ENCODE results near the gene TIPARP.

- TF ChIP-seq FOXA1 (IDR thresholded peaks at IDR 0.05) (no peak), TAF1 (conservative IDR thresholded peaks at IDR 0.05) (no peak), YY1 (IDR thresholded peaks at IDR 0.05) (no peak), EGR1 (IDR thresholded peaks at IDR 0.05; ENCODE audit: low read depth in 2 of 2) (no peak), MAX (IDR thresholded peaks at IDR 0.05) (no peak), ATF3 (IDR thresholded peaks at IDR 0.05) (no peak), JUND (IDR thresholded peaks at IDR 0.05) (no peak), CTCF (IDR thresholded peaks at IDR 0.05; ENCODE audit: low read depth, low read length, missing input control) (no peak), RAD21 (IDR thresholded peaks at IDR 0.05) (no peak), HNF4A (conservative IDR thresholded peaks at IDR 0.05) (no peak)
Observed at GRCh38 chr3:156630081-156630772, 44.2 kb upstream of the TIPARP start.
